ENCODE data around the gene IZUMO3.
"Not testable (repeated sequence)": the region's sequence is repeated elsewhere in the genome, so short reads cannot be mapped to it uniquely, and the experiment has no call there.

Gene IZUMO3, protein sequence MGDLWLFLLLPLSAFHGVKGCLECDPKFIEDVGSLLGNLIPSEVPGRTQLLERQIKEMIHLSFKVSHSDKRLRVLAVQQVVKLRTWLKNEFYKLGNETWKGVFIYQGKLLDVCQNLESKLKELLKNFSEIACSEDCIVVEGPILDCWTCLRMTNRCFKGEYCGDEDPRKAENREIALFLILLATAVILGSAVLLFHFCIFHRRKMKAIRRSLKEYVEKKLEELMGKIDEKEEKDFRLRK

DNA sequence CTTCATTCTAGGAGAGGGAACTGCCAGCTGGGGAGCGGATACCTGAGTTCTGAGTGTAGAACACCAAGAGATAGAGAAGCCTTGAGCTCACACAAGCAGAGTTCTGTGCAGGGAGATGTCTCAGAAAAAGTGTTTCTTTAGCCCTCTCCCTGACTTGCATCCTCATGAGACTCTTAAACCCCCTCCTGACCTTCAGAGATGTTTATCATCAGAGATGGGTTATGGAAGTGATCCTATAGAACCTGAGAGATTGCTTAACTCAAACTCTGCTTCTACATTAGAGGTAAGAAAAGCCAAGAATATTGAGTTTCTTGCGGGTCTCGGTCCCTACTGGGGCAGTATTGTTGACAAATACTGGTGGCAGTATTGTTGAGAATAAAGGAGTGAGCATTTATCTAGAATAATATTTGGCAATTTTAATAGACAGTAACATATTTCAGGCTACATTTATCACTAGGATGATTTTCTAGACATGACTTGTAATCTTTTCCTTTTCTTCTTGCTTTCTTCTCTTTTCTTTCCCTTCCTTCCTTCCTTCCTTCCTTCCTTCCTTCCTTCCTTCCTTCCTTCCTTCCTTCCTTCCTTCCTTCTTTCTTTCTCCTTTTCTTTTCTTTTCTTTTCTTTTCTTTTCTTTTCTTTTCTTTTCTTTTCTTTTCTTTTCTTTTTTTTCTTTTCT, at the start of gene IZUMO3:
TSS of gene IZUMO3 (minus strand) at position 51 of the 676 bp plus-strand sequence. CDS start 248 bp downstream, outside the sequence.
- no peak within 1 kb of the TSS for H3K27ac ChIP-seq
- H3K27me3 ChIP-seq (ENCODE audit: insufficient read depth, low read depth, severe bottlenecking): peaks cover 5% of the 10 kb centered on the region
- no peak within 1 kb of the TSS for H3K4me3 ChIP-seq (ENCODE audit: low read depth, low read length)
- H3K9me3 ChIP-seq (ENCODE audit: severe bottlenecking): no peaks in the 10 kb centered on the region
- no peak for DNase-seq
- TF ChIP-seq, protein P1, sequence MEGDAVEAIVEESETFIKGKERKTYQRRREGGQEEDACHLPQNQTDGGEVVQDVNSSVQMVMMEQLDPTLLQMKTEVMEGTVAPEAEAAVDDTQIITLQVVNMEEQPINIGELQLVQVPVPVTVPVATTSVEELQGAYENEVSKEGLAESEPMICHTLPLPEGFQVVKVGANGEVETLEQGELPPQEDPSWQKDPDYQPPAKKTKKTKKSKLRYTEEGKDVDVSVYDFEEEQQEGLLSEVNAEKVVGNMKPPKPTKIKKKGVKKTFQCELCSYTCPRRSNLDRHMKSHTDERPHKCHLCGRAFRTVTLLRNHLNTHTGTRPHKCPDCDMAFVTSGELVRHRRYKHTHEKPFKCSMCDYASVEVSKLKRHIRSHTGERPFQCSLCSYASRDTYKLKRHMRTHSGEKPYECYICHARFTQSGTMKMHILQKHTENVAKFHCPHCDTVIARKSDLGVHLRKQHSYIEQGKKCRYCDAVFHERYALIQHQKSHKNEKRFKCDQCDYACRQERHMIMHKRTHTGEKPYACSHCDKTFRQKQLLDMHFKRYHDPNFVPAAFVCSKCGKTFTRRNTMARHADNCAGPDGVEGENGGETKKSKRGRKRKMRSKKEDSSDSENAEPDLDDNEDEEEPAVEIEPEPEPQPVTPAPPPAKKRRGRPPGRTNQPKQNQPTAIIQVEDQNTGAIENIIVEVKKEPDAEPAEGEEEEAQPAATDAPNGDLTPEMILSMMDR (IDR thresholded peaks at IDR 0.05; ENCODE audit: low read depth, low read length): no peak
- H3K36me3 ChIP-seq: no peaks in the 10 kb centered on the region

DNA sequence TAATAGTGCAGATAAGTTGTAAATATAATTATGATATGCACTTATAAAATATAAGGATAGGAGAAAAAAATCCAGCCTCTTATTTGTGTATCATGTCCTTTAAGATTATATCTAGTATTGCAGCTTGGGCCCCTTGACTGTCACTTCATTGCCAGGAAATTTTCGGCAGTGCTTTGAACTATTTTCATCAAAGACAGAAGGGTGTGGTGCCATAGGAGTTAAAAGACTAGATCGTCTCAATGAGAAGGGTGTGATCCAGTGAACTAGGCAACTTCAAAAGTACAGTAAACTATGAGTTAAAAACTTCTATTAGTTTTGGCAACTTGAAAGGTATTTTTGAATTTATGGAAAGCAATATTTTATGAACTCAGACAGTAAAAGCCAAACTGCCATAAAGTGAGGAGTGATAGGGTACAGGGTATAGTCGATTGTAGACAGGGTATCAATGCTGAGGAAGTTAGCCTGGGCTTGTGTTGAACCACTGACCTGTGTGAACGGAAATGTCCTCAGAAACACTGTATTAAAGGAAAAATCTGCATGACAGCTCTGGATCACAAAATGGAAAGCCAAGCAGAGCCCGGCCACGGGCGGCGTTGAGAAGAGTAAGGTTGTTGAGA, 48.6 kb upstream of the IZUMO3 start:
- no peaks in the 10 kb centered on the region for H3K27me3 ChIP-seq (ENCODE audit: insufficient read depth, low read depth, severe bottlenecking)
- no peaks in the 10 kb centered on the region for H3K9me3 ChIP-seq (ENCODE audit: severe bottlenecking)
- H3K36me3 ChIP-seq: no peaks in the 10 kb centered on the region
- TF ChIP-seq, protein P1 (IDR thresholded peaks at IDR 0.05; ENCODE audit: low read depth, low read length): no peak
- no peak overlapping the region for H3K27ac ChIP-seq
- DNase-seq: no peak
- H3K4me3 ChIP-seq (ENCODE audit: low read depth, low read length): no peak overlapping the region

GRCh38 chr9:24590432-24590831, 44.7 kb upstream of the IZUMO3 start:
- no peak for DNase-seq
- Histone ChIP-seq H3K4me3 (ENCODE audit: low read depth, low read length) (no peak overlapping the region), H3K36me3 (no peaks in the 10 kb centered on the region), H3K27me3 (ENCODE audit: insufficient read depth, low read depth, severe bottlenecking) (no peaks in the 10 kb centered on the region), H3K9me3 (ENCODE audit: severe bottlenecking) (peaks cover 2% of the 10 kb centered on the region), H3K27ac (no peak overlapping the region)
- TF ChIP-seq, protein P1 (IDR thresholded peaks at IDR 0.05; ENCODE audit: low read depth, low read length): no peak

DNA sequence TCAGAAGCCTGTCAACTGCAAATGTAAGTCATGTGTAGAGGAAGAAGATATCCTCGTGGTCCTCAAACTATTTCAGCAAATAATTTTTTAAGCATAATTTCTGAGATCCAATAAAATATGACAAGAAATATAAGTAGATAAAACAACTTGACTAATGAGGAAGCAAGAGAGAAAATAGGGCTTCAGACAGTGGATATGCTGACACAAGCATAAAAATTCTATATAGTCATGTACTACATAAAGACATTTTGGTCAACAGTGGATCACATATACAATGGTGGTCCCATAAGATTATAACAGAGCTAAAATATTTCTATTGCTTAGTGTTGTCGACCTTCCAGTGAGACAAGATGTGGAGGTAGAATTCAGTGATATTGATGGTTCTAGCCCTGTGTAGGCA, 42.2 kb upstream of the IZUMO3 start:
- no peak overlapping the region for H3K4me3 ChIP-seq (ENCODE audit: low read depth, low read length)
- H3K27me3 ChIP-seq (ENCODE audit: insufficient read depth, low read depth, severe bottlenecking): no peaks in the 10 kb centered on the region
- no peaks in the 10 kb centered on the region for H3K36me3 ChIP-seq
- TF ChIP-seq, protein P1 (IDR thresholded peaks at IDR 0.05; ENCODE audit: low read depth, low read length): no peak
- H3K9me3 ChIP-seq (ENCODE audit: severe bottlenecking): peaks cover 2% of the 10 kb centered on the region
- H3K27ac ChIP-seq: no peak overlapping the region
- no peak for DNase-seq

- Histone ChIP-seq H3K36me3 (no peaks in the 10 kb centered on the region), H3K9me3 (ENCODE audit: severe bottlenecking) (peaks cover 2% of the 10 kb centered on the region), H3K27ac (no peak overlapping the region), H3K27me3 (ENCODE audit: insufficient read depth, low read depth, severe bottlenecking) (no peaks in the 10 kb centered on the region), H3K4me3 (ENCODE audit: low read depth, low read length) (no peak overlapping the region)
- TF ChIP-seq, protein P1 (IDR thresholded peaks at IDR 0.05; ENCODE audit: low read depth, low read length): no peak
- DNase-seq: no peak
Observed at GRCh38 chr9:24582146-24583126, 36.7 kb upstream of the IZUMO3 start.

GRCh38 chr9:24580005-24580404, 34.3 kb upstream of the IZUMO3 start:
- not testable (repeated sequence) for H3K27me3 ChIP-seq (ENCODE audit: insufficient read depth, low read depth, severe bottlenecking); H3K36me3 ChIP-seq; H3K9me3 ChIP-seq (ENCODE audit: severe bottlenecking); DNase-seq; H3K4me3 ChIP-seq (ENCODE audit: low read depth, low read length); H3K27ac ChIP-seq
